HG03575 (cell line): ENCODE data around the gene EIF4G2.
"Not testable (repeated sequence)": the region's sequence is repeated elsewhere in the genome, so short reads cannot be mapped to it uniquely, and the experiment has no call there.

Source experiments
- ATAC-seq: cut with Tn5 transposase; IDR thresholded peaks from one replicate; pipeline ENCODE4 v1.9.1; 2021; ENCODE audit not compliant: unreplicated experiment, insufficient number of reproducible peaks, low FRiP score; ENCODE audit errors: extremely low read depth

EIF4G2 gene

GRCh38 chr11:10808553-10809372, at the start of gene EIF4G2:
Gene EIF4G2 (minus strand): TSS chr11:10808926.
- peak; percentile 77 for ATAC-seq

GRCh38 chr11:10857709-10858438, 49.1 kb upstream of the EIF4G2 start, which contains the start of gene ZBED5:
Gene ZBED5 (minus strand): TSS chr11:10858053. CDS start chr11:10854945, 3,108 bp downstream.
- ATAC-seq = peak; percentile 79

GRCh38 chr11:10857459-10857708, 48.7 kb upstream of the EIF4G2 start:
- ATAC-seq = peak; percentile 5

- ATAC-seq = no peak
Measured at GRCh38 chr11:10856689-10857458, 48.1 kb upstream of the EIF4G2 start.

GRCh38 chr11:10855295-10855694, 46.6 kb upstream of the EIF4G2 start:
- ATAC-seq = no peak

GRCh38 chr11:10847960-10848860, 39.5 kb upstream of the EIF4G2 start:
- no peak for ATAC-seq

- ATAC-seq = no peak
Measured at GRCh38 chr11:10846660-10847059, 37.9 kb upstream of the EIF4G2 start.

GRCh38 chr11:10845589-10845988, 36.9 kb upstream of the EIF4G2 start:
- no peak for ATAC-seq

GRCh38 chr11:10844796-10845195, 36.1 kb upstream of the EIF4G2 start:
- no peak for ATAC-seq

- ATAC-seq = no peak
Measured at GRCh38 chr11:10844356-10844755, 35.6 kb upstream of the EIF4G2 start.

GRCh38 chr11:10838881-10839280, 30.2 kb upstream of the EIF4G2 start:
- ATAC-seq = no peak

GRCh38 chr11:10838083-10838482, 29.4 kb upstream of the EIF4G2 start:
- no peak for ATAC-seq

GRCh38 chr11:10836884-10837283, 28.2 kb upstream of the EIF4G2 start:
- not testable (repeated sequence) for ATAC-seq

GRCh38 chr11:10829139-10829538, 20.4 kb upstream of the EIF4G2 start:
- no peak for ATAC-seq

- no peak for ATAC-seq
Measured at GRCh38 chr11:10828402-10828801, 19.7 kb upstream of the EIF4G2 start.

- no peak for ATAC-seq
Measured at GRCh38 chr11:10824888-10825287, 16.2 kb upstream of the EIF4G2 start.

GRCh38 chr11:10823152-10823579, 14.4 kb upstream of the EIF4G2 start:
- no peak for ATAC-seq

- not testable (repeated sequence) for ATAC-seq
Measured at GRCh38 chr11:10822491-10822890, 13.8 kb upstream of the EIF4G2 start.

GRCh38 chr11:10818594-10818993, 9.9 kb upstream of the EIF4G2 start:
- no peak for ATAC-seq
